Mucosa of descending colon (tissue), 3 donors: Measurements from ENCODE around the gene ATP2C2. TPM values are rescaled to one million over a fixed set of nuclear protein-coding genes. Genes with fewer than 3 reads are reported as not detected.

Experiments used
- ATAC-seq: fragments of 200-7000 bp; cut with Tn5 transposase; one replicate; pipeline ENCODE4 v1.9.1; 2020; ENCODE audit warnings: mild to moderate bottlenecking, moderate library complexity
- DNase-seq, 3 donors: peaks; one replicate each; pipeline ENCODE4 v3.0.0-alpha.2; 2020
- H3K36me3 ChIP-seq: fragments of 200-600 bp; one replicate; pipeline ENCODE4 v1.8.0; 2021; ENCODE audit warnings: low read depth, mild to moderate bottlenecking
- H3K4me1 ChIP-seq: fragments of 200-600 bp; one replicate; pipeline ENCODE4 v1.8.0; 2021; ENCODE audit warnings: low read depth, mild to moderate bottlenecking
- H3K4me3 ChIP-seq: fragments of 200-600 bp; one replicate; pipeline ENCODE4 v1.8.0; 2021; ENCODE audit warnings: mild to moderate bottlenecking
- H3K9me3 ChIP-seq: fragments of 200-600 bp; one replicate; pipeline ENCODE4 v1.8.0; 2021; ENCODE audit warnings: mild to moderate bottlenecking
- CTCF ChIP-seq: fragments of 200-600 bp; IDR thresholded peaks from one replicate; pipeline ENCODE4 v1.8.0; 2022; ENCODE audit warnings: antibody characterized with exemption, mild to moderate bottlenecking
- intact Hi-C, 2 donors: fragments of 100-400 bp; cut with DNase I in 1 of 2; cut with micrococcal nuclease in 1 of 2; formaldehyde crosslinking; loops; one replicate each; pipeline versions ENCODE4 v1.11.0 to v1.11.1; 2022; cut with DNase I, micrococcal nuclease
- total RNA-seq, 3 donors: library from RNA; stranded (reverse); fragmentation: NEBNext Ultra II Directional in 2 of 3; extraction: Animal tissue kit (Norgen Biotek cat#: 25700) in 2 of 3; gene quantifications; one replicate each; pipeline versions ENCODE4 v1.2.1 to v1.2.4, GENCODE V29; 2021 to 2023
- donor health status: DM: no; HTN: no; CAD: no; lungs with moderate emphysema.
- donor health status: DM: no; HTN: no; CAD: no.
- donor health status: DM: no; HTN: yes; CAD: no.

ATP2C2 gene
- total RNA-seq, 3 donors from 2014 or later, result 98.8 to 322 (median 159) TPM

- DNase-seq, result no peak
- H3K4me3 ChIP-seq, result no peak overlapping the region
- H3K4me1 ChIP-seq, result no peaks in the 10 kb centered on the region
- TF ChIP-seq CTCF, result no peak
- intact Hi-C loops, result no loop called here
- H3K36me3 ChIP-seq, result no peaks in the 10 kb centered on the region
- H3K9me3 ChIP-seq, result no peaks in the 10 kb centered on the region
- ATAC-seq, result no peak
Observed at GRCh38 chr16:84478172-84478947, 110.0 kb downstream of the ATP2C2 start.

- no peak for TF ChIP-seq CTCF
- ATAC-seq, result no peak
- intact Hi-C loops, result loop anchor here (5.0 to 10.0 kb wide), 2 partner anchors 203 to 515 kb away; partner anchors contain the start of gene NECAB2 (in 1 of the 2)
- H3K36me3 ChIP-seq, result no peaks in the 10 kb centered on the region
- no peak for DNase-seq
- H3K4me1 ChIP-seq, result no peaks in the 10 kb centered on the region
- H3K4me3 ChIP-seq, result no peak overlapping the region
- no peaks in the 10 kb centered on the region for H3K9me3 ChIP-seq
Observed at GRCh38 chr16:84479716-84480450, 111.5 kb downstream of the ATP2C2 start.

- no peaks in the 10 kb centered on the region for H3K9me3 ChIP-seq
- no peak overlapping the region for H3K4me3 ChIP-seq
- no peak for ATAC-seq
- no peaks in the 10 kb centered on the region for H3K36me3 ChIP-seq
- no peaks in the 10 kb centered on the region for H3K4me1 ChIP-seq
- TF ChIP-seq CTCF, result no peak
- intact Hi-C loops, result loop anchor here (5.0 to 10.0 kb wide), 2 partner anchors 204 to 516 kb away; partner anchors contain the start of gene NECAB2 (in 1 of the 2)
- DNase-seq, result no peak
Observed at GRCh38 chr16:84481051-84481735, 112.9 kb downstream of the ATP2C2 start.

GRCh38 chr16:84482001-84482891 lies 113.9 kb downstream of the ATP2C2 start:
- Histone ChIP-seq H3K4me3 (no peak overlapping the region), H3K4me1 (no peaks in the 10 kb centered on the region), H3K36me3 (no peaks in the 10 kb centered on the region), H3K9me3 (no peaks in the 10 kb centered on the region)
- no peak for TF ChIP-seq CTCF
- intact Hi-C loops, result loop anchor here (5.0 to 10.0 kb wide), 2 partner anchors 205 to 517 kb away; partner anchors contain the start of gene NECAB2 (in 1 of the 2)
- DNase-seq (no peak), ATAC-seq (no peak)
